Stimulated activated memory B cell treated with anti-CD40 and anti-IgM and Interleukin-4, amounts not matched to agents 10 μg/mL and 1 μg/mL and 100 μg/mL, for 72 hours (primary cell): Measurements from ENCODE around the gene AGAP1.

Experiments
- ATAC-seq: fragments of 150-1000 bp; cut with Tn5 transposase; 2 replicates; pipeline ENCODE4 v1.10.0; 2021
- H3K27ac Mint-ChIP-seq: one replicate; pipeline ENCODE4 v1.8.0; 2022; ENCODE audit warnings: mild to moderate bottlenecking, mixed read lengths
- H3K27me3 Mint-ChIP-seq: one replicate; pipeline ENCODE4 v1.8.0; 2022; ENCODE audit warnings: mixed read lengths
- H3K36me3 Mint-ChIP-seq: one replicate; pipeline ENCODE4 v1.8.0; 2022; ENCODE audit warnings: mixed read lengths
- H3K4me1 Mint-ChIP-seq: one replicate; pipeline ENCODE4 v1.8.0; 2022; ENCODE audit warnings: mixed read lengths
- H3K4me3 Mint-ChIP-seq: one replicate; pipeline ENCODE4 v1.8.0; 2022; ENCODE audit warnings: mild to moderate bottlenecking, moderate library complexity, mixed read lengths
- H3K9me3 Mint-ChIP-seq: one replicate; pipeline ENCODE4 v1.8.0; 2022; ENCODE audit warnings: mixed read lengths

AGAP1 gene

DNA sequence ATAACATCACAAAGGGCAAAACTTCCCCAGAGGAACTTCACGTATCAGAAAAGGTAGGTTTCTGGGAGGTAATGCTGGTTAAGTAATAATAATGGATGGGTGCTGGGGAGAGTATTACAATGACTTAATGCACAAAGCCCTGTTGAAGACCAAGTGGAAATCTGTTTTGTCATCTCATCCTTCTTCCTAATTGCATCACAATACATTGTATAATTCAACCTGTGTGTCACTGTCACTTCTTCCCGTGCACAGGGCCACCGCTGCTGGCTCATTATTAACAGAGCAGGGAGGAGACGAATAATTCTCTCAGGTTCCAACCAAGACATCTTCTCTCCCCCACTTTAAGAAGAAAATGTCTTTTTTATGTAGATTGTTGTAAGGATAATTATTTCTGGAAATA, 290.9 kb downstream of the AGAP1 start:
- Mint-ChIP-seq H3K4me3 (no peak overlapping the region), H3K9me3 (no peaks in the 10 kb centered on the region), H3K27me3 (no peaks in the 10 kb centered on the region), H3K36me3 (no peaks in the 10 kb centered on the region), H3K27ac (no peak overlapping the region), H3K4me1 (no peaks in the 10 kb centered on the region)
- ATAC-seq, result no peak

DNA sequence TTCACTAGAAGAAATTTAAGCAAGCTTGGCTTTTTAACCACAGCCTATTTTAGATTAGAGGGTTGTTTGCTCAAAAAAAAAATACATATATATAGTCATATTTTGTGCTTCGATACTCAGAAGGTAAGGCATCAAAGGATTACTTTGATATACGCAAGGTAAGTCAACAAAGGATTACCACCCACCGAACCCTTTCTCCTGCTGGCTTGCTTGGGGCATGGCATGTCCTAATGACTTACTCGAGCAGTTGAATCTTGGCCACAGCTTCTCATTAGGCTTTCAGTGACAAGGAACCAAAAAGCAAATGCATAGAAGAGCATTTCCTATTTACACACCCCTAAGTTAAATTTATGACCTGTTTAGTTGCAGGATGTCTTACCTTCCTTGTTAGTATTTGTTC, 295.7 kb downstream of the AGAP1 start:
- Mint-ChIP-seq H3K4me3 (no peak overlapping the region), H3K9me3 (no peaks in the 10 kb centered on the region), H3K27ac (no peak overlapping the region), H3K36me3 (no peaks in the 10 kb centered on the region), H3K27me3 (peaks cover 22% of the 10 kb centered on the region), H3K4me1 (no peaks in the 10 kb centered on the region)
- ATAC-seq, result no peak

GRCh38 chr2:235793163-235793752, 299.4 kb downstream of the AGAP1 start:
- Mint-ChIP-seq H3K4me1 (no peaks in the 10 kb centered on the region), H3K4me3 (no peak overlapping the region), H3K36me3 (no peaks in the 10 kb centered on the region), H3K27me3 (peaks cover 22% of the 10 kb centered on the region), H3K27ac (no peak overlapping the region), H3K9me3 (no peaks in the 10 kb centered on the region)
- ATAC-seq, result no peak

DNA sequence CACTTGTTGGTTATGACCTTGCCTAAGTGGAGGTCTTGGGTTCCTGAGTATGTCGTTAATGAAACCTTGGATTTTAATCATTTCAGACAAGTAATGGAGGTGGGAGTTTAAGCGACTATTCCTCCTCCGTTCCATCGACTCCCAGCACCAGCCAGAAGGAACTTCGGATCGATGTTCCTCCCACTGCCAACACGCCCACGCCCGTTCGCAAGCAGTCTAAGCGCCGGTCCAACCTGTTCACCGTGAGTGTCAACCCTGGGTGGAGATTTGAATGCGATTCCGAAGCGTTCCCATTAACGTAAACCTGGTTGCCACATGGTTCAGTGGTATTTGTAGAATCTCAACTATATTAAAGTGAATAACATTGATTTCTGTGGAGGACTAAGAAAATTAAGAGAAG, 305.4 kb downstream of the AGAP1 start:
- no peak for ATAC-seq
- no peaks in the 10 kb centered on the region for H3K36me3 Mint-ChIP-seq
- H3K27me3 Mint-ChIP-seq, result no peaks in the 10 kb centered on the region
- no peak overlapping the region for H3K4me3 Mint-ChIP-seq
- H3K4me1 Mint-ChIP-seq, result no peaks in the 10 kb centered on the region
- no peaks in the 10 kb centered on the region for H3K9me3 Mint-ChIP-seq
- no peak overlapping the region for H3K27ac Mint-ChIP-seq

GRCh38 chr2:235802542-235802941, 308.7 kb downstream of the AGAP1 start:
- Mint-ChIP-seq H3K4me1 (no peaks in the 10 kb centered on the region), H3K36me3 (no peaks in the 10 kb centered on the region), H3K27ac (no peak overlapping the region), H3K4me3 (no peak overlapping the region), H3K27me3 (no peaks in the 10 kb centered on the region), H3K9me3 (no peaks in the 10 kb centered on the region)
- no peak for ATAC-seq

- H3K36me3 Mint-ChIP-seq, result no peaks in the 10 kb centered on the region
- H3K27me3 Mint-ChIP-seq, result no peaks in the 10 kb centered on the region
- H3K4me1 Mint-ChIP-seq, result no peaks in the 10 kb centered on the region
- H3K27ac Mint-ChIP-seq, result no peak overlapping the region
- H3K9me3 Mint-ChIP-seq, result no peaks in the 10 kb centered on the region
- no peak overlapping the region for H3K4me3 Mint-ChIP-seq
- ATAC-seq, result no peak
Observed at GRCh38 chr2:235803028-235803427, 309.2 kb downstream of the AGAP1 start.

DNA sequence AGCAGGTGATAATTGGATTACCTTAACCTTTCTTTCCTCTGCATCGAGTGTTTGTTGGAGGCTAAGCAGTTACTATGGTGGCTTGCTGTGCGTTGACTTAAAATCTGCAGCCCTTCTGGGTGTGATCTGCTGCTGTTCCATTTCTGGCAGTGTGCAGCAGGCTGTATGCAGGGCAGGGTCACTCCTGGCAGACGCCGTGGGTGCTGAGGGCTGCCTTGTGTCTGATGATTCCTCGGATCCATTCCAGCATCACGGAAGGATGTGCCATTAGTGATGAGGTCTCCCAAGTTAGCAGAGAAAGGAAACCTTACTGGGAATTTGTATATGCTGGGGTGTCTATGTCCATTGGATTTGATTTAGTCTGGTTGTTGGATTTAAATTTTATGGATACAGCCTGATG, 310.8 kb downstream of the AGAP1 start:
- Mint-ChIP-seq H3K4me1 (no peaks in the 10 kb centered on the region), H3K4me3 (no peak overlapping the region), H3K36me3 (no peaks in the 10 kb centered on the region), H3K27ac (no peak overlapping the region), H3K9me3 (no peaks in the 10 kb centered on the region), H3K27me3 (no peaks in the 10 kb centered on the region)
- no peak for ATAC-seq

DNA sequence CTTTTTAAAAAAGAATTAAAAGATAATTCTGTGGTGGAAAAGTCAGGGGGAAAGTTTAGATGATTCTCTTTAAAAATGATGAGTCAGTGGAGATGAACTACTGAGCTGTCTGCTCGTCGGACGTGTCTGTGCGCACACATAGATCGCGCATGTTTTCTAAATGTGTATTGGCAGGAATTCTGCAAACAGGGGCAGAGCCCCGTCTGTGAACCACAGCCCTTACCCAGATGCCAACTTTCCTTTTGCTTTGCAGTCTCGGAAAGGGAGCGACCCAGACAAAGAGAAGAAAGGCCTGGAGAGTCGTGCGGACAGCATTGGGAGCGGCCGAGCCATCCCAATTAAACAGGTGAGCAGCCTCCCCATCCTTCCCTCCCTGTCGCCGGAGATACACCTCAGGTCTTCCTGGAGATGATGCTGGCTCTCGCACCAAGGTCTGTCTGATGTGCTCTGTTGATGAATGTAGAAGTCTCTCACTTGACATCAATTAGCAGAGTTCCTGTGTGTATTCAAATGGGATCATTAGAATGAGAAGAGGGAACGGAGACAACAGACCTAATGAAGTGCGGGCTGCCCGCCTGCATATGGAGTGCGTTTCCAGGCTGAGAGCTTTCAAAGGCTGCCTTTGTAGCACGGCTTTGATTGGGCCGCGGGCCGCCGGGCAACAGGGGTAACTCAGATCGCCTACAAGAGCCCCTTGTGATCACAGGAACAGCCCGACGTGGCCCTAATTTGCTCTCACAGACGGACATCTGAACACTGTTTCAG, 313.3 kb downstream of the AGAP1 start:
- H3K27ac Mint-ChIP-seq, result no peak overlapping the region
- H3K4me1 Mint-ChIP-seq, result no peaks in the 10 kb centered on the region
- H3K4me3 Mint-ChIP-seq, result no peak overlapping the region
- no peaks in the 10 kb centered on the region for H3K27me3 Mint-ChIP-seq
- no peak for ATAC-seq
- H3K9me3 Mint-ChIP-seq, result no peaks in the 10 kb centered on the region
- no peaks in the 10 kb centered on the region for H3K36me3 Mint-ChIP-seq

GRCh38 chr2:235808366-235808765, 314.5 kb downstream of the AGAP1 start:
- Mint-ChIP-seq H3K36me3 (no peaks in the 10 kb centered on the region), H3K9me3 (no peaks in the 10 kb centered on the region), H3K4me3 (no peak overlapping the region), H3K27me3 (no peaks in the 10 kb centered on the region), H3K4me1 (no peaks in the 10 kb centered on the region), H3K27ac (no peak overlapping the region)
- no peak for ATAC-seq

DNA sequence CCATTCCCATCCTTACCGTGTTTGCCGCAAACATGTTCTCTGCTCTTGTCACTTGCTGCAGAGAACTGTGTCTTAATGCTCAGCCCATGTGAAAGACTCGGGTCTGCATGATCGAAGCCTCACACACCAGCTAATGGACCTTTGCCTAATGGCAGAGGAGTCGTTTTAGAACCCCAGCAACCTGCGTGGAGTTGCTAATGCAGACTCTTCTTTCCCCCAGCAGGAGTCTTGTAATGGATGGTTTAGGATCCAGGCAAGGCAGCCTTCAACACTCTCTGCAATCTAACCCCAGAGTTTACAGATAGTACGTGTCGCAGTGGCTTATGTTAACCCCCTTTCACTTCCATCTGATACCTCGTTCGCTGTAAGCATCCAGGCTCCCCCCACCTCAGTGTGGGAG, 316.4 kb downstream of the AGAP1 start:
- H3K4me1 Mint-ChIP-seq, result no peaks in the 10 kb centered on the region
- no peaks in the 10 kb centered on the region for H3K9me3 Mint-ChIP-seq
- H3K27me3 Mint-ChIP-seq, result no peaks in the 10 kb centered on the region
- no peaks in the 10 kb centered on the region for H3K36me3 Mint-ChIP-seq
- ATAC-seq, result no peak
- H3K4me3 Mint-ChIP-seq, result no peak overlapping the region
- H3K27ac Mint-ChIP-seq, result no peak overlapping the region

DNA sequence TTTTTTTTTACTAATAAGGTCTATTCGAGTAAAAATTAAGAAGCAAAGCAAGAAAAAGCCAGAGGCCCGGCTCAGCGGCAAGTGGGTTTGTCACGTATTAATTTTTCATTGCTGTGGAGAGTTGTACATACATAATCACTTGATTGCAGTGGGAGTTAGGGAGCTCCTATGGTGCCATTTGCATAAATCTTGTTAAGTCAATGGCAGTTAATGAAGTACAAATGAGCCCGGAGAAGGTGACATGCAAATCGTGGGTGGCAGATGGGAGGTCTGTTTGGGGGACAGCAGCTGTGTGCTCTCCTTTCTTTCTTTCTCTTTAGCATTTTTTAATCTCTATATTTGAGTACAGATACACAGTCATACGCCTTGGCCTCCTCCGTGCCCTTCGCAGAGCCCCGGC, 317.0 kb downstream of the AGAP1 start:
- Mint-ChIP-seq H3K36me3 (no peaks in the 10 kb centered on the region), H3K4me3 (no peak overlapping the region), H3K27ac (no peak overlapping the region), H3K27me3 (no peaks in the 10 kb centered on the region), H3K9me3 (no peaks in the 10 kb centered on the region), H3K4me1 (no peaks in the 10 kb centered on the region)
- ATAC-seq, result no peak

DNA sequence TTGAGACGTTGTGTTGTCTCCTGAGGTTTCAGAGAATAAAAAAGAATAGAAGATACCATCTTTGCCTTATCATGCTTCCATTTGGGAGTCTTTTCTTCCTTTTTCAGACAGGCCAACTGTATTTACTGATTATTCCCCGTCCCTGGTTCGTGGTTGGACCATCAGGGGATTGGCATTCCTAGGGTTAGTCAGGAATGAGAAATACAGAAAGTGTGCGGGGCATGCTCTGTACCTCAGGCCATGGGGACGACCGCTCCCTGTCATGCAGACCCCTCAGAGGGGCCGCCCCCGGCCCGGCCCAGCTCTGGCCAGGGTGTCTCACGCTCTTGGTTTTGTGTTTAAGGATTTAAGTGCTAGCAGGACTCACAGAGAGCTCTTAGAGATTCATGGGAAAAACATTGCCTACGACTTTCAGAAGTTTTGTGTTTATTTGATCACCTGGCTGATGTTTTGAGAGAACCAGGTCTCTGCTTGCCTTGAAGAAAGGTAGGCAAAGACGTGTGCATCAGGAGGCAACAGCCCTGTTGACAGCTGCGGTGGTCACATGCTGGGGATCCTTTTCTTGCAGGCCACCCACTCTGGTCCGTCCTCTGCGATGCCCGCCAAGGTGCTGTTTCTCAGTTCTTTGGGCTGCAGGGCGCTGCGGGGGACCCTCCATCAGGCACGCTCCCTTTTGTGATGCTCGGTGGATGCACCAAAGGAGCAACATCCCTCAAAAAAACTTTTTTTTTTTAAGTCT, 317.8 kb downstream of the AGAP1 start:
- Mint-ChIP-seq H3K36me3 (no peaks in the 10 kb centered on the region), H3K4me1 (no peaks in the 10 kb centered on the region), H3K27ac (no peak overlapping the region), H3K27me3 (no peaks in the 10 kb centered on the region), H3K9me3 (no peaks in the 10 kb centered on the region), H3K4me3 (no peak overlapping the region)
- ATAC-seq, result no peak

- Mint-ChIP-seq H3K36me3 (no peaks in the 10 kb centered on the region), H3K27me3 (no peaks in the 10 kb centered on the region), H3K4me3 (no peak overlapping the region), H3K4me1 (no peaks in the 10 kb centered on the region), H3K27ac (no peak overlapping the region), H3K9me3 (no peaks in the 10 kb centered on the region)
- no peak for ATAC-seq
Observed at GRCh38 chr2:235812185-235812665, 318.4 kb downstream of the AGAP1 start.

GRCh38 chr2:235813398-235813797, 319.6 kb downstream of the AGAP1 start:
- Mint-ChIP-seq H3K27ac (no peak overlapping the region), H3K27me3 (no peaks in the 10 kb centered on the region), H3K9me3 (no peaks in the 10 kb centered on the region), H3K4me1 (no peaks in the 10 kb centered on the region), H3K36me3 (no peaks in the 10 kb centered on the region), H3K4me3 (no peak overlapping the region)
- no peak for ATAC-seq

DNA sequence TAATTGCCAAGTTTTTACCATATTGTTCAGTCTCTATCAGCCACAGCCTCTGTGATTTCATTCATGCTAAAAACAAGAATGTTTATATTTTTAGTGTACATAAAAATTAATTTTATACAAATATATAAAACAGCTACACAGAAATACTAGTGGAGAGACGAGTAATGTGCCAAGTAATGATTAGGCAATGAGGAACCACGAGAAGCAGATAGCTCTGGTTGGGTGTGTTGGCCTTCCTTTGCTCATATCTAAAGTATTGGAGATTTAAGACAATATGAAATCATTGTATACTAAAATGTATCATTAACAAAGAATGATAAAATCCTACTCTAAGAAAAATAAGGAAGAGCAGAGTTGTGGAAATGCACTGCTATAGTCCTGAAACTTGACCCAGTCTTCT, 326.7 kb downstream of the AGAP1 start:
- no peak overlapping the region for H3K27ac Mint-ChIP-seq
- no peaks in the 10 kb centered on the region for H3K36me3 Mint-ChIP-seq
- no peaks in the 10 kb centered on the region for H3K4me1 Mint-ChIP-seq
- H3K27me3 Mint-ChIP-seq, result no peaks in the 10 kb centered on the region
- ATAC-seq, result no peak
- no peak overlapping the region for H3K4me3 Mint-ChIP-seq
- H3K9me3 Mint-ChIP-seq, result peaks cover 8% of the 10 kb centered on the region

- Mint-ChIP-seq H3K27ac (no peak overlapping the region), H3K4me1 (no peaks in the 10 kb centered on the region), H3K36me3 (no peaks in the 10 kb centered on the region), H3K27me3 (no peaks in the 10 kb centered on the region), H3K4me3 (no peak overlapping the region), H3K9me3 (peaks cover 8% of the 10 kb centered on the region)
- no peak for ATAC-seq
Observed at GRCh38 chr2:235824331-235824730, 330.5 kb downstream of the AGAP1 start.
